Hepatocyte (in vitro differentiated cells): ENCODE results near the gene IL22RA1.

Experiments used
- EZH2phosphoT487 ChIP-seq: fragments of 200-600 bp; sonication (generic); IDR thresholded peaks from one replicate; pipeline ENCODE4 v1.6.1; 2018; ENCODE audit warnings: antibody characterized with exemption, mild to moderate bottlenecking, low read depth, moderate library complexity; ENCODE audit not compliant: unreplicated experiment, severe bottlenecking
- TF ChIP-seq, protein P1 (sequence below): fragments of 200-600 bp; sonication (generic); IDR thresholded peaks from 2 replicates; pipeline ENCODE4 v1.5.1; 2016; ENCODE audit warnings: antibody characterized with exemption, mild to moderate bottlenecking; ENCODE audit not compliant: poor library complexity

DNA sequence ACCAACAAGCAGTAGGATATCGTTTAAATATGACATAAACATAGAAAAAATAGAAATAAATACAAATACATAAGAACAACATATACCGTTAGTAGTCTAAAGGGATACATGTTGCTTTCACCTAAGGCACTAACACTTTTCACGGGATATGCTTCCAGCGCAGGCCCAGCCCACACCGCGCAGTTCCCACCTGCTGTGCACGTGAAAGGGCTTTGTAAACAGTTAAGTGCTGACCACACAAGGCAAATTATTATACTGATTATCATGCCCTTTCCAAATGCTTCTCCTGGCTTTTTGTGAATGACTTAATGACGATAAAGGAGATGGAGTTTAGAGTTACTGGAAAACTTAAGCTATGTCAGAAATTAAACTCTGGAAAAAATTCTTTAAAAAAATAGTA, 11.3 kb upstream of the IL22RA1 start:
- TF ChIP-seq, protein P1, sequence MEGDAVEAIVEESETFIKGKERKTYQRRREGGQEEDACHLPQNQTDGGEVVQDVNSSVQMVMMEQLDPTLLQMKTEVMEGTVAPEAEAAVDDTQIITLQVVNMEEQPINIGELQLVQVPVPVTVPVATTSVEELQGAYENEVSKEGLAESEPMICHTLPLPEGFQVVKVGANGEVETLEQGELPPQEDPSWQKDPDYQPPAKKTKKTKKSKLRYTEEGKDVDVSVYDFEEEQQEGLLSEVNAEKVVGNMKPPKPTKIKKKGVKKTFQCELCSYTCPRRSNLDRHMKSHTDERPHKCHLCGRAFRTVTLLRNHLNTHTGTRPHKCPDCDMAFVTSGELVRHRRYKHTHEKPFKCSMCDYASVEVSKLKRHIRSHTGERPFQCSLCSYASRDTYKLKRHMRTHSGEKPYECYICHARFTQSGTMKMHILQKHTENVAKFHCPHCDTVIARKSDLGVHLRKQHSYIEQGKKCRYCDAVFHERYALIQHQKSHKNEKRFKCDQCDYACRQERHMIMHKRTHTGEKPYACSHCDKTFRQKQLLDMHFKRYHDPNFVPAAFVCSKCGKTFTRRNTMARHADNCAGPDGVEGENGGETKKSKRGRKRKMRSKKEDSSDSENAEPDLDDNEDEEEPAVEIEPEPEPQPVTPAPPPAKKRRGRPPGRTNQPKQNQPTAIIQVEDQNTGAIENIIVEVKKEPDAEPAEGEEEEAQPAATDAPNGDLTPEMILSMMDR = no peak
- no peak for TF ChIP-seq EZH2phosphoT487
